ENCODE data around the gene EMILIN2.
"Not testable (repeated sequence)": the region's sequence is repeated elsewhere in the genome, so short reads cannot be mapped to it uniquely, and the experiment has no call there.

Gene EMILIN2

DNA sequence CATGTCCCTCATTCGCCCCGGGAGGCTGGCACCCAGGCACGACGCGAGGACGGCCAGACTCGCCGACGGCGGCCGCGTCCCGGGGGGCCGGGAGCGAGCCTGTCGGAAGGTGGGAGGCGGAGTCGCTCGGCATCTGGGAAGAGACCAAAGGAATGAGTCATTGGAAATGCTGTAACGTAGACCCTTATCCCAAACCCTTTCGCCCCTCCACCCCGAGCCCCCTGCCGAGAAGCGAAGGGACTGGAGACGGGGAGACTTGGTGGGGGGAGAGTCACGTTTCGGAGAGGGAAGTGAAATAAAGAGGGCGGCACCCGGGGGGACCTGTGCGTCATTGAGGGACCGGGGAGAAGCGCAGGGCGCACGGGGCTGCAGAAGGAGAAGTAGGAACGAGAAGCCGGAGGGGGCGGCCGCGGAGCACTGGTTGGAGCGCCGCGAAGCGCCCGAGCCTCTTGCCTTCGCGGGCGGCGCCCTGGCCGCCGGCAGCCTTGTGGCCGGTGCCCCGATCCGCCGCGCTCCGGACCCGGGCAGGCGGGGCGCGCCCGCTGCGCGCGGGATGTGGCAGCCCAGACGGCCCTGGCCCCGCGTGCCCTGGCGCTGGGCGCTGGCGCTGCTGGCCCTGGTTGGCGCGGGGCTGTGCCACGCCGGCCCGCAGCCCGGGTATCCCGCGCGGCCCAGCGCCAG is at the start of gene EMILIN2:
EMILIN2 (plus strand) TSS at position 371 of the 681 bp plus-strand sequence; CDS start at position 554, 183 bp downstream.
- DNase-seq: peak; percentile 40

DNA sequence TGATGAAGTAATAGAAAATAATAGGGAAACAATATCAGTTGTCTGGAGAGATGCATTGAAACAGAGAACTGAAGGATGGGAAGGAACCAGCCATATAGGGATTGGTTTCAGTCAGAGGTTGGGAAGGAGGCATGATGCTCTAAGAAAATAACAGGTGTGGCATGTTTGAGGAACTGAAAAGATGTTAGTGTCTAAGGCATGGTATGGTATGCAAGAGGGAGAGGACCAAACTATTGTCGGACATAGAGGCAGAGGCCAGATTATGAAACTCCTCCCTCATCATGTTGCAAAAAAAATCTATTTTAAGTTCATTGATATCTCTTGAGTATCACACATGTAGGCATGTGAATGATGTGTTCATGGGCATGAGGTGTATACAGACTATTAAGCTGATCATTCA is 48.9 kb upstream of the EMILIN2 start:
- no peak for DNase-seq

DNA sequence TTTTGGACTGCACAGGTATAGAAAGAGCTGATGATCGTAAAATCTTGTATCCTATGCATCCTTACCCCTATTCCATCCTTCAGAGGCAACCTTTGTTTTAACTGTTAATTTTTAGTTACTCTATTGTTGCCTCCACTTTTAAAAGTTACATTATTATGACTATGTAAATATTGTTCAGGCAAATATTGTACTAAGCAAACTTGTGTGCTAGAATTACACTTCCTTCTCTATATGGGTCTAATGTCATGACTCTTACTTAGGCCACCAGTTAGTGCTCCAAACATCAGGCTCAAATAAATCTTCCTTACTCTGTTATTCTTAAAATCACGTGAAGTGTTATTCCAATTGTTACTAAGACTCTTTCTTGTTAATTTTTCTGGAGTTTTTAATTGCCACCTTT is 47.4 kb upstream of the EMILIN2 start:
- DNase-seq: no peak

DNA sequence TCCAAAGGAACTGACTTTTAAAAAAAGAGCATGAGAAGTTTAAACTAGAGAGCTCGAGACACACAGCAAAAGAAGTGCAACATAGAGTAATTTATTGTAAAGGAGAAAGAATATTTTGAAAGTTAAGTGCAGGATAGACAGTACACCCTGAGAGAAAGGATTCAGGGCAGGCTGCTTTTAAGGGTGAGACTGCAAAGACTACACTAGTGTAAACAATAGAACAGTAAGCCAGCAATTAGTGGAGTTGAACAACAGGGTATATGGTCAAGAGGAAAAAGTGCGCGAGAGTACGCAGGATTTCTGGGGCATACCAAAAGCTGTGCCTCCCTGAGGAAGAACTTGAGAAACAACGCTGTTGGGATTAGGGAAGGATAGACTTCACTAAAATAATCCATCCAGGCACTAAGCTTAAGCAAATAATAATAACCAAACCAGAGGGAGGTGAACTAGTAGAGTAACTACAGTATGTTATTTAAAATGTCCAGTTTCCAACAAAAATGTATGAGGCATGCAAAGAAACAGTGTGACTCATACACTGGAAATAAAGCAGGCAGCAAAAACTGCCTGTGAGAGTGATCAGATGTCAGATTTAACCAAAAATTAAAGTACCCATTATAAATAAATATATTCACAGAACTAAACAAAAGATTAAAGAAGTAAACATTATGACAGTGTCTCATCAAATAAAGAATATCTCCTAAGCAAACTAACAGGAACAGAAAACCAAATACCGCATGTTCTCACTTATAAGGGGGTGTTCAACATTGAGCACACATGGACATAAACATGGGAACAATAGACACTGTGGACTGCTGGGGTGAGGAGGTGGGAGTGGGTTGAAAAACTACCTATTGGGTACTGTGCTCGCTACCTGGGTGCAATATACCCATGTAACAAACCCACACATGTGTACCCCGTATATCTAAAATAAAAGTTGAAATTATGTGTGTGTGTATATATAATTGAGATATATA is 40.5 kb upstream of the EMILIN2 start:
- no peak for DNase-seq

DNA sequence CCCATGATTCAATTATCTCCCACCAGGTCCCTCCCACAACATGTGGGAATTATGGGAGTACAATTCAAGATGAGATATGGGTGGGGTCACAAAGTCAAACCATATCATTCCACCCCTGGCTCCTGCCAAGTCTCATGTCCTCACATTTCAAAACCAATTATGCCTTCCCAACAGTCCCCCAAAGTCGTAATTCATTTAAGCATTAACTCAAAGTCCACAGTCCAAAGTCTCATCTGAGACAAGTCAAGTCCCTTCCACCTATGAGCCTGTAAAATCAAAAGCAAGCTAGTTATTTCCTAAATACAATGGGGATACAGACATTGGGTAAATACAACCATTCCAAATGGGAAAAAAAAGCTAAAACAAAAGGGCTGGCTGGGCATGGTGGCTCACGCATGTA is 38.2 kb upstream of the EMILIN2 start:
- DNase-seq: not testable (repeated sequence)

DNA sequence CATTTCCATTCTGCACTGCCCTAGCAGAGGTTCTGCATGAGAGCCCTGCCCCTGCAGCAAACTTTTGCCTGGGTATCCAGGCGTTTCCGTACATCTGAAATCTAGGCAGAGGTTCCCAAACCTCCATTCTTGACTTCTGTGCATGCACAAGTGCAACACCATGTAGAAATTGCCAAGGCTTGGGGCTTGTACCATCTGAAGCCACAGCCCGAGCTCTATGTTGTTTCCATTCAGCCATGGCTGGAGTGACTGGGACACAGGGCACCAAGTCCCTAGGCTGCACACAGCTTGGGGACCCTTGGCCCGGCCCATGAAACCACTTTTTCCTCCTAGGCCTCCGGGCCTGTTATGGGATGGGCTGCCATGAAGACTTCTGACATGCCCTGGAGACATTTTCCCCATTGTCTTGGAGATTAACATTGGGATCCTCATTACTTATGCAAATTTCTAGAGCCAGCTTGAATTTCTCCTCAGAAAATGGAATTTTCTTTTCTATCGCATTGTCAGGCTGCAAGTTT is 37.1 kb upstream of the EMILIN2 start:
- DNase-seq: not testable (repeated sequence)

DNA sequence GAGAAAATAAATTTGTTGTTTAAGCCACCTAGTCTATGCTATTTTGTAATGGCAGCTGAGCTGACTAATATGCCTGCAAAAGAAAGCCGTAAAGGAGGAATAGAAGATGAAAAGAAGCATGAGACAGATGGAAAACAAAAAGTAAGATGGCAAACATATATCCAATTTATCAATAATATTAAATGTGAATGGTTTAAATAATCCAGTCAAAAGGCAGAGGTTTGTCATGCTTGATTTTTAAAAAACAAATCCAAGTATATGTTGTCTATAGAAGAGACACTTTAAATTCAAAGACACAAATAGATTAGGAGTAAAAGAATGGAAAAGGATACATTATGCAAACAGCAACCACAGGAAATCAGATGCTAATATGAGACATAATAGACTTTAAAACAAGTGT is 35.4 kb upstream of the EMILIN2 start:
- DNase-seq: no peak

DNA sequence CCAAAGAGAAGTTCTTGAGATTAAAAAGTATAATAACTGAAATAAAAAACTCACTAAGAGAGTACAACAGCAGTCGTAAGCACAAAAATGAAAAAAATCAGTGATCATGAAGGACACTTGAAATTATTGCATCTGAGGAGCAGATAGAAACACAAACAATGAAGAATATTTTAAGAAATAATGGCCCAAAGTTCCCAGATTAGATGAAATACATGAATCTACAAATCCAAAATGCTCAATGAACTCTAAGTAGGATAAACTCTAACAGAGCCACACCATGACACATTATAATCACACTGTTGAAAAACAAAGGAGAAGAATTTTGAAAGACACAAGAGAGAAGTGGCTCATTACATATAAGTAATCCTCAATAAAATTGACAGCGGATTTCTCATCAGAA is 31.9 kb upstream of the EMILIN2 start:
- no peak for DNase-seq

DNA sequence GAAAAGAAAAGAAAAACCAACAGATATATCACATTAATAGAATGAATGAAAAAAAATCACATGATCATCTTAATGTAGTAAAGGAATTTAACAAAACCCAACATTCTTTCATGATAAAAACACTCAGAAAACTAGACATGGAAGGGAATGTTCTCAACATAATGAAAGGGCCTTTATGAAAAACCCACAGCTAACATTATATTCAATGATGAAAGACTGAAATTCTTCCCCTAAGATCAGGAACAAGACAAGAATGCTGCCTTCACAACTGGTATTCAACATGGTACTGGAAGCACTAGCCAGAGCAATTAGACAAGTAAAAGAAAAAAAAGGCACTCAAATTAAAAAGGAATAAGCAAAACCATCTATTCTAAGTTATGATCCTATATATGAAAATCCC is 28.5 kb upstream of the EMILIN2 start:
- no peak for DNase-seq

DNA sequence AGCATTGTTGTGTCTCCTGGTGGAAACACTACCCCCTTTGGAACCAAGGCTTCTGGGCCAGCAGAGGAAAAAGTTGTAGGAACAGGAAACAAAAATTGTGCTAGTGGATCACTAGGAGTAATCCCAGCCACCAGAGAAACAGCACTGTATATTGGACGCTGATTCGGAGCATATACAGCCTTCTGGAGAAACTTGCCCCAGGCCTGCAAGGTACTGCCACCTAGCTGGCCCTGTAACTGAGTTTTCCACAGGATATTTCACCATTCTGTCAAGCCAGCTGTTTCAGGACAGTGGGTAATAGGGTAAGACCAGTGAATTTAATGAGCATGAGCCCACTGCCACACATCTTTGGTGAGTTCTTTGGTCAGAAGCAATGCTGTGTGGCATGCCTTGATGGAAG is 25.1 kb upstream of the EMILIN2 start:
- no peak for DNase-seq

DNA sequence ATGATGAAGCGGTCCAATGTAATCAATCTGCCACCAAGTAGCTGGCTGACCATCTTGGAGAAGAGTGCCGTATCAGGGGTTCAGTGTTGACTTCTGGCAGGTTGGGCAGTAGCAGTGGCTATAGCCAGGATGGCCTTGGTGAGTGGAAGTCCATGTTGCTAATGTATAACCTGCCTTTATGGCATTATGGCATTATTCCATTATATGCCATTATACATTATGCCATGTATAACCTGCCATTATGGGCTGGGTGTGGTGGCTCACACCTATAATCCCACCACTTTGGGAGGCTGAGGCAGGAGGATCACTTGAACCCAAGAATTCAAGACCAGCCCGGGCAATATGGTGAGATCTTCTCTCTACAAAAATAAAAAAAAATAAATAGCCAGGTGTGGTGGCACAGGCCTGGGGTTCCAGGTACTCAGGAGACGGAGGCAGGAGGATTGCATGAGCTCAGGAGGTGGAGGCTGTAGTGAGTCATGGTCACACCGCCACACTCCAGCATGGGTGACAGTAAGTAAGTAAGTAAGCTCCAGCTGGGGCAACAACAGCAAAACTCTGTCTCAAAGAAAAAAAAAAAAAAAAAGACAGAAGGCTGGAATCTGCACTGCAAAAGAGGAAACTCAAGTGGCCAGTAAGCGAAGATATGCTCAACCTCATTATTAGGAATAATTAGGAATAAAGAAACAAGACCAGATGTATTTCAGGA is 24.4 kb upstream of the EMILIN2 start:
- no peak for DNase-seq

DNA sequence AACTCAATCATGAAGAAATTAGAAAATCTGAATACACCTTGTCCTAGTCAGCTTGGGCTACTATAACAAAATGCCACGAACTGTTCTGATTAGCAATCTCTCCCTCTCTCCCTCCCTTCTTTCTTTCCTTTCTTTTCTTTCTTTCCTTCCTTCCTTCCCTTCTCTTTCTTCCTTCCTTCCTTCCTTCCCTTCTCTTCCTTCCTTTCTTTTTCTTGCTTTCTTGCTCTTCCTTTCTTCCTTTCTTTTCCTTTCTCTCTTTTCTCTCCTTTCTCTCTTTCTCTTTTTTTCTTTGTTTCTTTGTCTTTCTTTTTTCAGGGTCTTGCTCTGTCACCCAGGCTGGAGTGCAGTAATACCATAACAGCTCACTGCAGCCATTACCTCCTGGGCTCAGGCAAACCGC is 23.6 kb upstream of the EMILIN2 start:
- no peak for DNase-seq

DNA sequence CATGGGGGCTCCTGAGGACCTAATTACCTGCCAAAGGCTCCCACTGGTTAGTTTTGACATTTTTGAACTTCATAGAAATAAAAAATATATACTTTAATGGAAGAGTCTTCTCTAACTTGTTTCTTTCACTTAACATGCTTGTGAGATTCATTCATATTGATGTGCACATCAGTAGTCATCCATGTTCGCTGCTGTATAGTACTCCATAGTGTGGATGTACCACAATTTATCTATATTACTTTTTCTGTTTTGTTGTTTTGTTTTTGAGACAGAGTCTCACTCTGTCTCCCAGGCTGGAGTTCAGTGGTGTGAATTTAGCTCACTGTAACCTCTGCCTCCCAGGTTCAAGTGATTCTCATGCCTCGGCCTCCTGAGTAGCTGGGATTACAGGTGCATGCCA is 22.8 kb upstream of the EMILIN2 start:
- DNase-seq: no peak

DNA sequence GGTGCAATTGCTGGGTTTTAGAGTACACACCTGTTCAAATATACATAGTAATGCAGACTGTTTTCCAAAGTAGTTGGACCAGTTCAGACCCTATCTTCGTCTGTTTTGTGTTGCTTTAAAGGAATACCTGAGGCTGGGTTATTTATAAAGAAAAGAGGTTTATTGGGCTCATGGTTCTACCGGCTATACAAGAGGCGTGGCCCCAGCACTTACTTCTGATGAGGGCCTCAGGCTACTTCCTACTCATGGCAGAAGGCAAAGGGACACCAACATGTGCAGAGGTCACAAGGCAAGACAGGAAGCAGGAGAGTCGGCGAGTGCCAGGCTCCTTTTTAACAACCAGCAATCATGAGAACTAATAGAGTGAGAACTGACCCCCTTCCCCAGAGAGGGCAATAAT is 21.9 kb upstream of the EMILIN2 start:
- DNase-seq: no peak

DNA sequence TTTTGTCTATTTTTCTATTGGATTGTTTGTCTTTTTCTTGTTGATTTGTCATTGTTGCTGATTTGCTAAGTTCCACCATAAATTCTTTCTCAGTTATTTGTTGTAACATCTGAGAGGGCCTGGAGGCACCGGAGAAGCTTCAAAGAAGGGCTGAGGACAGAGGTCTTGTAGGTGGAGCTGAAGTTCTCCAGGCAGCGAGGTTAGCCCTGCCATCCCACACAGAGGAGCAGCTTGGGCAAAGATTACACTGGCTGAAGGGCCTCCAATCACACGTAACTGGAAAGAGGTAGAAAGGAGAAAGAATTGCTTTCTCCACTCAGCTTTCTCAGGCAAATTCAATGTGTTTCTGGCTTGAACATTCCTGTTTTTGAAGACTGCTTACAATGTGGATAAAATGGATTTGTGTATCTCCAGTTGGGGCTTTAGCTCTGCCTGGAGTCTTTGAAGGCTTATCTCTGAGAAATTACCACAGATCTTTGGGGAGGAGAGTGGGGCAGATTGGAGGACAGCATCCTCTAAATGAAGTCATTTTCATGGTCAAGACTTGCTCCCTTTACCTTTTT is 21.1 kb upstream of the EMILIN2 start:
- no peak for DNase-seq

DNA sequence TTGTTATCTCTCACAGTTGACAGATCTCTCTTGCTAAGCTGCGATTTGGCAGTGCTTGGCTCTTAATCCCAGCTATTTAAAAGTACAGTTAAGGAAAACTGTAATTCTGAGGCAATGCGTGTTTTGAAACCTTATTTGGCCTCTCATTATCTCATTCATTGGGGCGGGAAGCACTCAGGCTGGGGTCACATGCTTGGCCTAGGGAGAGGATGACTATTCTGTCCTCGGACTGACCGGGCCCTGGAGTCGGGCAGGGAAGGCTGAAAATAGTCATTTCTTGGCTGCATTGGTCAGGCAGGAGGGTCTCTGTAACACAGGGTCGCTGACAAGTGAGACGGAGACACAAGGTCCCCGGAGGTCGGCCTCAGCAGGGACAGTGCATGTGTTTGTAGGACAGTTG is 20.2 kb upstream of the EMILIN2 start:
- DNase-seq: no peak

DNA sequence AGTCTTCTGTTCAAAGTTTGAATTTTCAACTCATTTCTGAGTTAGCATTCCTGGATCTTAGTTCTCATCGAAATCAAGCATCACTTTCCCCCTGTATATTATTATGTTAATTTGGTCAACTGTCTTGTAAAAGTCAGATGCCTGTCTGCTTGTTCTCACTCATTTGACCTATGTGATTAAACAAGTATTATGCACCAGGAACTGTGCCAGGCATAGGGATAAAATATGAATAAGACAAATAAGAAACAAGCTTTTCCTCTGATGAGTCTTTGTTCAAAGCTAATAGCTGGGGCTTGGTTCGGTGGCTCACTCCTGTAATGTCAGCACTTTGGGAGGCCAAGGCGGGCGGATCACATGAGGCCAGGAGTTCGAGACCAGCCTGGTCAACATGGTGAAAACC is 19.7 kb upstream of the EMILIN2 start:
- DNase-seq: no peak

DNA sequence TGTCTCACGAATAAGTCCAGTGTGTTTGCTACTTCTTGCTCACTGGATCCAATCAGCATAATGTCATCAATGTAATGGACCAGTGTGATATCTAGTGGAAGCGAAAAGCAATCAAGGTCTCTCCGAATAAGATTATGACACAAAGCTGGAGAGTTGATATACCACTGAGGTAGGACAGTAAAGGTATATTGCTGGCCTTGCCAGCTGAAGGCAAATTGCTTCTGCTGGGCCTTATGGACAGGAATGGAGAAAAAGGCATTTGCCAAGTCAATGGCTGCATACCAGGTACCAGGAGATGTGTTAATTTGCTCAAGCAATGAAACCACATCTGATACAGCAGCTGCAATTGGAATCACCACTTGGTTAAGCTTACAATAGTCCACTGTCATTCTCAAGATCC is 10.7 kb upstream of the EMILIN2 start:
- not testable (repeated sequence) for DNase-seq

DNA sequence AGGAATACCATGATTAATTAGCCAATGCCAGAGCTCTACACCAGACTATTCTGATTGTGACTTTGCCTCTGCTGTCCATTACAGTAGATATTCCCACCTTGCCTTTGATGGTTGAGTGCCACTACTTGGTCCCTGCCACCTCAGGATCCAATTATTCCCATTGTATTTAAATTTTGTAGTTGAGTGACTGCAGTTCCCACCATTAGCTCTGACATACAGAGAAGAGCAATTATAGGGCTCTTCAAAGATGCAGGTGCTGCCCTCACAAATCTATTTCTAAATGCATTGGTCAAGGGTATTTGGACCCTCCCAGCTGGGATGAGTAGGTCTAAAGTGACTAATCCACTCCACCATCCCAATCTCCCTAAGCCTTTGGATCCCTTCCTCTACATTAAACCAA is 9.5 kb upstream of the EMILIN2 start:
- DNase-seq: not testable (repeated sequence)

DNA sequence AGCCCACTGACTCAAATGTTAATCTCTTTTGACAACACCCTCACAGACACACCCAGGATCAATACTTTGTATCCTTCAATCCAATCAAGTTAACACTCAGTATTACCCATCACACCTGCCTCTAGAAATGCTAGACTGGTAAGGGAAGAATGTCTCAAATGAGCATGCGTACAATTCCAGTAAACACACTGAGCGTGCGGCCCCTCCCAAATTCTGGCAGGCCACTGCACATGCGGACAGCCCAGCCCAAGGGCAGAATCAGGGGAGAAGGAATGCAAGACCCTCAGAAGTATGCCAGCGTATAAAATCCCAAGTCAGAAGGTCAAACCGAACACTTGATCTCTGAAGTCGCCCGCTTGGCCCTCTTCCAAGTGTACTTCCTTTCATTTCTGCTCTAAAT is 7.6 kb upstream of the EMILIN2 start:
- no peak for DNase-seq

DNA sequence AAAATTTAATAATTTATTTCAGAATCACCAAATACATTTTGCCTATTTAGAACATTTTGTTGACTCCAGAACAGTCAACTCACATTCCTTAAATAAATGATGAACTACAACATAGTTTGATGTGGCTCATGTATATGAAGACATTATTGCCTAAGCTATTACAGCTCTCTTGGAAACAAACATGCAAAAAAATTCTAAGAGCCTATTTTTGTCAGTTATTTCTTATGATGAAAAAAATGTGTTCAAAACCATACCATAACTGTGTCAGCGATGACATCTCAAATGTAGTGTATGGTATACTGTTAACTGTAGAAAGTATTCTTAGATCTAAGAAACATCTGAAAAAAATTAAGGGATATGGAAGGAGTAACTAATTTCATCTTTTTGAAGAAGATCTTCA is 6.3 kb upstream of the EMILIN2 start:
- DNase-seq: no peak

DNA sequence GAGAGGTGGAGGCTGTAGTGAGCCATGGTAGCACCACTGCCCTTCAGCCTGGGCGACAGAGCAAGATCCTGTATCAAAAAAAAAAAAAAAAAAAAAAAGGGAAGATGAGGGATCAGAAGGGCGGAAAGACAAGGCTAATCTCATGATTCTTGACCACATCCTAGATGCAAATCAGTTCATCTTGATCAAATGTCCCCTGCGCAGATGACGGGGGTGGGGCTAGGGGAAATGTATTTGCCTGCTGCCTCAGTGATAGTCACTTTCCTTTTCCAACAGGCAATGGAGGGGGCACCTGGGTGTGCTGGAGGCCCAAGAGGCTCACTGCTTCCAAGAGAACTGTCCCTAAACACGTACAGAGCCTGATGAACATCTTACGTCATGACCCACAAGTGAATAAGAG is 3.7 kb upstream of the EMILIN2 start:
- no peak for DNase-seq

DNA sequence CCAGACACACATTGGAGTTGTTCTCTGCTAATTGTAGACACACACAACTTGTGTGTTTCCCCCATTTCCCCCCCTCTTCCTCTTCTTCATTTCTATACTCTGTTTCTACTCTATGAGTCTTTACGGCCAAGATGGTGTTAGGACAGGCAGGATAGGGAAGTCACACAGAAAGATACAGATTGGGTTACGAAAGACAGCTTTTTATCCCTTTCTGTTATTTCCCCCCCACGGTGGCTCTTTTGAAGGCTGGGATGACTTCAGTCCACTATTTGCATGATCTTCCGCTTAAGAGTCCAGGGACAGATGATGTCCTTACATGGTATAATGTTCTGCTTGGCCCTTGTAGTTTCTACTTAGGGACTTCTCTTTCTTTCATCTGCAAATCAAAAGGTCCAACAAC is 1.6 kb upstream of the EMILIN2 start:
- DNase-seq: no peak

Measured in activated CD4-positive, CD25-positive, alpha-beta regulatory T cell treated with anti-CD3 and anti-CD28 coated beads, Interleukin-2, amount 50 U/mL, for 72 hours (primary cell).